NCI-H187 (cell line): ENCODE results near the gene SPOCK1.
A peak's percentile ranks its signal among the peaks of the same experiment; 100 is the strongest.

Experiments
- DNase-seq, 2 experiments: peaks; one replicate each; lab custom pipeline; 2025; lab: John Stamatoyannopoulos, UW

Gene SPOCK1

DNA sequence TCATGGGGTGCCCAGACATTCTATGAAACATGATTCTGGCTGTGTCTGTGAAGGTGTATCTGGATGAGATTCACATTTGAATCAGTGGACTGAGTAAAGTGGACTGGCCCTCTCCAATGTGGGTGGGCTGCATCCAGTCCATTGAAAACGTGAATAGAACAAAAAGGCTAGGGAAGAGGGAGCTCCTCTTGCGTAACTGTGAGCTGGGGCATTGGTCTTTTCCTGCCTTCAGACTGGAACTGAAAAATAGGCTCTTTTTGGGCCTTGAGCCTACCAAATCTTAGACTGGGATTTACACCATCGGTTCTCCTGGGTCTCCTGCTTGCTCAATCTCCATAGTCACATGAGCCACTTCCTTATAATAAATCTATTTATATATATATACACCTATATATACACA is 170.1 kb downstream of the SPOCK1 start:
- DNase-seq = no peak

- DNase-seq = no peak
Observed at GRCh38 chr5:137328463-137328862, 170.7 kb downstream of the SPOCK1 start.

- no peak for DNase-seq
Observed at GRCh38 chr5:137325721-137326120, 173.4 kb downstream of the SPOCK1 start.

DNA sequence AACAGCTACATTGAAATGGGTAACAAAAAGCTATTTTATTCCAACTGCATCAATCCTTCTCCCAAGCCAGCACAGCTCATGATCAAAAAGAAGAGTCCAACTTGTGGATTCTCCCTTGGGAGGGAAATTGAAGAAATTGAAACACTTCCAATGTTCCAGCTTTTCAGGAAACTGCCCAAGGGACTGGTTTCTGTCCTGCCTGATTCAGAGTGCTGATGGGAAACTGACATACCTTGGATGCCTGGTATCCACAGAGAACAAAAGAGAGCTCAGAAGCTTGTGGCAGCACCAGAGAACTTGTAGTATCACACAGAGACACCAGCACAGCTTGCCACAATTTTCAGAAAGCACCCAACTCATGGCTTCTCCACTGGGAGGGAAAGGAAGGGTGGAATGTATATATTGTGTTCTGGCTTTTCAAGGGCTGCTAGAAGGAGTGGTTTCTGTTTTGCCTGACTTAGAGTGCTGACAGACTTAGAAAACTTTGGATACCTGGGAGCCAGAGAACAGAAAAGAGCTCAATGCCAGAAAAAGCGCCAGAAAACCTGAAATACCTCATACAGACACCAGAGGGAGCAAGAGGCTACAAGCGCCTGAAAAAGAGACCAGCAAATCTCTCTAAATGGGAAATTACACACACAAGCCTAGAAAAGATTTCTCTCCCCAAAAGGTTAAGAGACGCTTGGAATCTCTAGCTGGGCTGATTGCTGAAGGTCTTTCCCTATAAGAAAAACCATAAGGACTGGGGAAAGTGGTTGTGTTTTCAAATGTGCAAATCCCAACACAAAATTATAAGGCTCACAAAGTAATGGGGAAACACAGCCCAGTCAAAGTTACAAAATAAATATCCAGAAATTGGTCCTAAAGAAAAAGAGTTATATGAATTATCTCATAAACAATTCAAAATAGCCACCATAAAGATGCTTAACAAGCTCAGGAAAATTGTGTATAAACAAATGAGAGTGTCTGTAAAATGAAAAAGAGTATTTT is 178.8 kb downstream of the SPOCK1 start:
- DNase-seq = peak; percentile 12 to 34

DNA sequence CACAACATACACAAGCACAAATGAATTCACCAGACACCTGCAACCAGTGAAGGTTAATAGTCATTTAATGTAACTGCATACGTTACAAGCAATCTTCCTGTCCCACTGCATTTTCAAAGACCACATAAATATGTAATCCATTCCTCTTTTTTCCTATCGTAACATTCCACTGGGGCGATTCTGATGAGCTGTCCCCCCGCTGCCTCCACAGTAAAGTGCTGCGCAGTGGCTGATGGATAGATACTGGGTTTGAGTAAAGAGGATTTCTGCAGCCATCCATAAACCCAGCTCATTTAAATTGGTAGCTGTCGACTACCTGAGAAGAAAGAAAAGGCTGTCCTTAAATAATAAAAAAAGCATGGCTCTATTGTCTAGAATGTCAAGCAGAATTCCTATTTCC is 181.1 kb downstream of the SPOCK1 start:
- no peak for DNase-seq

GRCh38 chr5:137316346-137316736 is 182.8 kb downstream of the SPOCK1 start:
- DNase-seq = no peak

DNA sequence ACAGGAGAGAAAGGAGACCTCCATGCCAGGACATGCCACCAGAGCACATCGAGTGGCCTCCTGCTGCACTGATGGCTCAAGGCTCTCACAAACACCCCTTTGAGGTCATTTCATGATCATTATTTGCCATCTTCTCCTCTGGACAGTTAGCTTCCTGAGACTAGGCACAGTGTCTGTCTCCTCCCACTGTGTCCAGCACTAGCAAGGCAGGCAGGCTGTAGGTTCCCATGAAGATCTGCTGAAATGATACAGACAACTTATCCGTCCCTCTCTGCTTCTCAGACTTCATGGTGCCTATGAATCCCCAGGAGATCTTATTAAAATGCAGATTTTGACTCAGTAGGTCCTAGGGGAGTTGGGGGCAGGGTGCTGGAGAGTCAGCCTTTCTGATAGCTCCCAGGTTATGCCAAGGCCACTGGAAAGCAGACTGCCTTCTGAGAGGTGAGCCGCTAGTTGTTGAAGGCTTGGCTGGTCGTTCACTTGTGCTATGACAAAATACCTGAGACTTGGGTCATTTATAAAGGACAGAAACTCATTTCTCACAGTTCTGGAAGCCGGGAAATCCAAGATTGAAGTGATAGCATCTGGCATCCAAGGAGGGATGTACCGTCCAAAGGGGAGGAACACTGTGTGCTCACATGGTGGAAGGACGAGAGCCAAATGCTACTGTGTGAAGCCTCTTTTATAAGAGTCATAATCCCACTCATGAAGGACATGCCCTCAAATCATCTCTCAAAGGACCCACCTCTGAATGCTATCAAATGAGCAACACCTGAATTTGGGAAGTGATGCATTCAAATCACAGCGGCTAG is 183.4 kb downstream of the SPOCK1 start:
- no peak for DNase-seq

- DNase-seq = no peak
Observed at GRCh38 chr5:137315109-137315508, 184.0 kb downstream of the SPOCK1 start.

DNA sequence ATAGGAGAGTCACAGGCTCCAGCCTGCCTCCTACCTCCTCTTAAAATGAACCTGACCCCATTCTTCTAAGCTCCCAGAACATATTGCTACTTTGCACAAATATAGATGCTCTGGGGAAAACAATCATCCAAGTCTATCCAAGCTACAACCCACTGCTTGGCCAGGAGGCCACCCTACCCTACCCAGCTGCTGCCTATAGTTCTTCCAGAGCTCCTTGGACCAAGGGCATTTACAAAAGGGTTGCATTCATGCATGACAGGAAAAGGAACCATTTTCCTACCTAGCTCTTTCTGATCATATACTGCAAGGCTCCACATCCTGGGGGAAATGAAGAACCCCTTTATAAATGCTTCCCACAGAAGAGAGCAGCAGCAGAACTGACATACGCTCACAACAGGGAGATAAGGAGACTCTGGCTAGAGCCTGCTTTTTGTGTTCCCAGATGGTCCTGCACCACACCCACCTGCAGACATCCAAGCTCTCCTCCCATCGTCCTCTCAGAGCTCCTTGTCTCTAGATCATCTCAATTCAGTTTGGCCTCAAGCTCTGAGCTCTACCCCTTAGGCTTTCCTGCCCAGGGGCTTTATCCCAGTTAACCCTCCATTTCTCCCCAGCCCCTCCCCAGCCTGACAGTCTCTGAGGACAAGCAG is 185.5 kb downstream of the SPOCK1 start:
- no peak for DNase-seq

GRCh38 chr5:137312011-137312410 is 187.1 kb downstream of the SPOCK1 start:
- no peak for DNase-seq

GRCh38 chr5:137310051-137310730 is 188.9 kb downstream of the SPOCK1 start:
- no peak for DNase-seq

GRCh38 chr5:137309290-137309689 is 189.8 kb downstream of the SPOCK1 start:
- DNase-seq = no peak

GRCh38 chr5:137308311-137308710 is 190.8 kb downstream of the SPOCK1 start:
- DNase-seq = no peak

DNA sequence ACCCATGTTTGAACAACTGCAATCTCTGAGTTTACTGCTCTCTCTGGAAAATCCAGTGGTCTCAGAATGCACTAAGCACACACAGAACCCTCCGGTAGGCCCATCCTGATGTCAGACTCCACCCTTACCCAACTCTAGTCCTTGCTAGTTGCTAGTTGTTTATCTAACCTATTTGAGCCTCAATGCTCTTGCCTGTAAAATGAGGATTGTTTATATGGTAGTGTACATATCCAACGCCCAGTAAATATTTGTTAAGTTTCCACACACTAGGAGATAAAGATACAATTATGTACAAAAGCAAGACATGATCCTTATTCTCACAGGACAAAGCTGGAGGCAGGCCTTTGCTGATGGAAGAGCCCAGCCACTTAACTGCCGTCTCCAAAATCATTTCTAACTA is 192.2 kb downstream of the SPOCK1 start:
- DNase-seq = no peak

DNA sequence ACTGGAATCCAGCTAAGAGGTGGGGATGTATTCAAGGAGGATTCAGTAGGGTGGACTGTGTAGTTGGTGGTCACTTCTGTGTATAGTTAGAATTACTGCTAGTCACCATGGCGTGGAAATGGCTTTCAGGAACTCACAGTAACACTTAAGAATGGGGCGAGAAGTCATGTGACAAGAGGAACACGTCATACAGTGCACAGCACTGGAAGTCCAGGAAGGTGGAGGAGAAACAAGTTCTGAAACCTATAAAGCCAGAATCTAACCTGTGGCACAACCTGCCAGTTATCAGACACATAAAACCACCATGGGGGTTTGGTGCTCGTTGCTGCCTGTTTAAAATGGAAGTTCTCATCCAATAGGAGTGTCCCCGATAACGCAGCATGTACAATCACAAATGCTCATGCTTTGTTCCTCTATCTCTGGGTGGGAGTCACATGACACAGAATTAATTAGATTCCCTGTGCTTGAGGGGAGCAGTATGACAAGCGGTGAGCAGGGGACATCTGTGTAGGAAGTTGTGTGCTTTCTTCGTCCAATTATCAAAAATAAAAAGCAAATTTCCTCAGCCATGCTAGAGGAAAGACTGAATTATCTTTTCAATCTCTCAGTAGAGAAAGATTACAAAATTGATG is 193.0 kb downstream of the SPOCK1 start:
- DNase-seq = no peak

- no peak for DNase-seq
Observed at GRCh38 chr5:137304226-137304874, 194.8 kb downstream of the SPOCK1 start.

DNA sequence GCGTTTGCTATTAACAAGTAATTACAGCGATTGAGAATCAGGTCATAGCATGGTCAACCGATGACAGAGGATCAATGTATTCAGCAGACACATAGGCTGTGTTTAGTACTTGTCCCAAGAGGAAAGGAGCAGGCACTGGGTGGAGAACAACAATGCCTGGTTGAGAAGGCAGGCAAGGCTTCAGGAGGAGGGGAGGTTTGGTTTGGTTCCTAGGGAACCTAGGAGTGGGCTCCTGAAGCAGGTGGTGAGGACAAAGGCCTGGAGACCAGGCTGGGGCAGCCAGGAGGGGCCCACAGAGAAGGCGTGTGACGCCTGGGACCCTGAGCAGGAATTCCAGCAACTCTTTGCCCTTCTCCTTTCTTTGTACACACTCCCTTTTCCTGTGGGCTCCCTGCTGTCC is 195.6 kb downstream of the SPOCK1 start:
- DNase-seq = no peak

- DNase-seq = no peak
Observed at GRCh38 chr5:137300411-137301240, 198.5 kb downstream of the SPOCK1 start.

DNA sequence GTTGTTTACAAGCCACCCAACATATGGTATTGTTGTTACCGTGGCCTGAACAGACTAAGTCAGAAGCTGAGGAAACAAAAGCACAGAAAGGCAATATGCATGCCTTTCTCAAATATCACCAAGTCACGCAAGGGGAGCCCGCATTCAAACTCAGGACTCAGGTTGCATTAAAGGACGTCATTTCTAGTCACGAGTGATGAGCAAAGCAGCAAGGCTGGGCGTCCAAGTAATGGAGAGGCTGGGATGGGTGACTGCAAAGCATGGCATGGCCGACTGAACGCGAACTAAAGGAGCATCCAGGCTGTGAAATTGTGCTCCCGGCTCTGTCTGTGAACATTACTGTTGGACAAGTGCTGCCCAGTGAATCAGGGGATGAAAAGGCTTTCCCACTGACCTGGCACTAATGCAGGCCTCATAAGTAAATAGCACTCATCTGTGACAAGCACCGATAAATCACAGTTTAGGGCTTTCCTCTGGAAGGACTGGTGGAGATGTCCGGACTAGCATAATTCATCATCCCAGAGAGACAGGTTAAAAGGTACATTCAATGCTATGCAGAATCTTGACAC is 202.8 kb downstream of the SPOCK1 start:
- DNase-seq = peak; percentile 90 to 95

DNA sequence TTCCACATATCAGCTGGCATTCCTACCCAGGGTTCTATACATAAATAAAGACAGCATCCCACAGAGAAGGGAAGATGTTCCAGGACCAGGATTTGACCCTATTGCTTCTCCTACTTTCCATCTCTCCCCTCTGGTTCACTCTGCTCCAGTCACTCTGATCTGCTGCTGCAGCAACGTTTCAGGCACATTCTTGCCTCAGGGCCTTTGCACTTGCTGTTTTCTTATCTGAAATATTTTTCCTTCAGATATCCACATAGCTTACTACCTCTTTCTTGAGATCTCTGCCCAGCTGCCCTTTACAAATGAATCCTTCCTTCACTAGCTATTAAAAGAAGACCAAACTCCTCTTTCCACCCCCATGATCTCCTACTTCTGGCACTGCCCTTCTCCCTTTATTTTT is 204.5 kb downstream of the SPOCK1 start:
- no peak for DNase-seq
